Skeletal muscle tissue (tissue), 4 donors: ENCODE measurements around the gene ZCCHC24. TPM values are rescaled to one million over a fixed set of nuclear protein-coding genes. Genes with fewer than 3 reads are reported as not detected.

ENCODE experiments used
- H3K27ac ChIP-seq: one replicate; pipeline ENCODE4 v1.7.0; 2013; ENCODE audit warnings: mild to moderate bottlenecking, low read depth, low read length, inconsistent platforms
- H3K27me3 ChIP-seq, 3 donors: one replicate each; pipeline ENCODE4 v1.7.0; 2013; ENCODE audit warnings: low read length in 3 of 3; ENCODE audit not compliant: control insufficient read depth in 3 of 3, insufficient read depth in 3 of 3
- H3K36me3 ChIP-seq, 3 donors: one replicate each; pipeline ENCODE4 v1.7.0; 2013; ENCODE audit warnings: low read length in 3 of 3; ENCODE audit not compliant: control insufficient read depth in 3 of 3, insufficient read depth in 3 of 3
- H3K4me1 ChIP-seq, 3 donors: one replicate each; pipeline ENCODE4 v1.7.0; 2013; ENCODE audit warnings: low read length in 3 of 3, mild to moderate bottlenecking in 3 of 3; ENCODE audit not compliant: control insufficient read depth in 3 of 3, insufficient read depth in 3 of 3
- H3K4me3 ChIP-seq, 3 donors: one replicate each; pipeline ENCODE4 v1.7.0; 2013; ENCODE audit warnings: low read length in 3 of 3
- H3K9ac ChIP-seq, 3 donors: one replicate each; pipeline ENCODE4 v1.7.0; 2013; ENCODE audit warnings: low read length in 3 of 3, mild to moderate bottlenecking in 3 of 3, moderate library complexity in 2 of 3, low read depth in 1 of 3
- H3K9me3 ChIP-seq, 3 donors: one replicate each; pipeline ENCODE4 v1.7.0; 2013; ENCODE audit warnings: low read length in 3 of 3; ENCODE audit not compliant: control insufficient read depth in 3 of 3
- total RNA-seq: library from RNA; depleted of rRNA; stranded (reverse); fragments of >200 nt; gene quantifications from one replicate; pipeline ENCODE4 v1.2.3, GENCODE V29; 2014
- donor health status: Osteomylitis.

ZCCHC24 gene
- total RNA-seq, 1 donor from 2014 or later, result 20.9 TPM

GRCh38 chr10:79394664-79395063 lies 50.8 kb downstream of the ZCCHC24 start:
- Histone ChIP-seq H3K4me1 (peaks cover 48 to 65% (median 55%) of the 10 kb centered on the region in 3 donors), H3K9ac (no peak overlapping the region), H3K36me3 (peaks cover 10 to 18% (median 11%) of the 10 kb centered on the region in 3 donors), H3K27me3 (no peaks in the 10 kb centered on the region), H3K9me3 (no peaks in the 10 kb centered on the region), H3K27ac (no peak overlapping the region), H3K4me3 (no peak overlapping the region)

GRCh38 chr10:79393924-79394610 lies 51.4 kb downstream of the ZCCHC24 start:
- H3K27ac ChIP-seq, result no peak overlapping the region
- no peak overlapping the region for H3K4me3 ChIP-seq
- no peaks in the 10 kb centered on the region for H3K27me3 ChIP-seq
- no peak overlapping the region for H3K9ac ChIP-seq
- H3K9me3 ChIP-seq, result no peaks in the 10 kb centered on the region
- H3K36me3 ChIP-seq, result peaks cover 10 to 19% (median 13%) of the 10 kb centered on the region in 3 donors
- peaks cover 49 to 60% (median 50%) of the 10 kb centered on the region in 3 donors for H3K4me1 ChIP-seq

- Histone ChIP-seq H3K27ac (no peak overlapping the region), H3K4me3 (no peak overlapping the region), H3K9me3 (no peaks in the 10 kb centered on the region), H3K9ac (no peak overlapping the region), H3K4me1 (peaks cover 42 to 53% (median 53%) of the 10 kb centered on the region in 3 donors), H3K36me3 (peaks cover 17 to 19% (median 18%) of the 10 kb centered on the region in 3 donors), H3K27me3 (no peaks in the 10 kb centered on the region)
Observed at GRCh38 chr10:79393221-79393923, 52.1 kb downstream of the ZCCHC24 start.

- peaks cover 18 to 24% (median 23%) of the 10 kb centered on the region in 3 donors for H3K36me3 ChIP-seq
- peak overlapping the region; percentile 45 for H3K27ac ChIP-seq
- no peaks in the 10 kb centered on the region for H3K27me3 ChIP-seq
- H3K4me3 ChIP-seq, result no peak overlapping the region
- peaks cover 35 to 53% (median 45%) of the 10 kb centered on the region in 3 donors for H3K4me1 ChIP-seq
- no peak overlapping the region for H3K9ac ChIP-seq
- no peaks in the 10 kb centered on the region for H3K9me3 ChIP-seq
Observed at GRCh38 chr10:79392506-79393176, 52.8 kb downstream of the ZCCHC24 start.

- Histone ChIP-seq H3K4me3 (no peak overlapping the region), H3K9me3 (no peaks in the 10 kb centered on the region), H3K27me3 (no peaks in the 10 kb centered on the region), H3K9ac (no peak overlapping the region), H3K4me1 (peaks cover 29 to 53% (median 43%) of the 10 kb centered on the region in 3 donors), H3K36me3 (peaks cover 18 to 29% (median 26%) of the 10 kb centered on the region in 3 donors), H3K27ac (peak overlapping the region; percentile 45)
Observed at GRCh38 chr10:79392020-79392398, 53.4 kb downstream of the ZCCHC24 start.

GRCh38 chr10:79391231-79392019 lies 54.0 kb downstream of the ZCCHC24 start:
- Histone ChIP-seq H3K27me3 (no peaks in the 10 kb centered on the region), H3K36me3 (peaks cover 23 to 35% (median 31%) of the 10 kb centered on the region in 3 donors), H3K9ac (peak overlapping the region in 2 of 3 donors; percentile 24 to 33), H3K27ac (peak overlapping the region; percentile 45), H3K4me3 (no peak overlapping the region), H3K4me1 (peaks cover 24 to 53% (median 37%) of the 10 kb centered on the region in 3 donors), H3K9me3 (no peaks in the 10 kb centered on the region)

- Histone ChIP-seq H3K9ac (no peak overlapping the region), H3K27me3 (no peaks in the 10 kb centered on the region), H3K36me3 (peaks cover 25 to 41% (median 36%) of the 10 kb centered on the region in 3 donors)
Observed at GRCh38 chr10:79390551-79391229, 54.7 kb downstream of the ZCCHC24 start.

GRCh38 chr10:79390057-79390456 lies 55.4 kb downstream of the ZCCHC24 start:
- H3K9me3 ChIP-seq, result no peaks in the 10 kb centered on the region
- H3K27me3 ChIP-seq, result no peaks in the 10 kb centered on the region
- peaks cover 21 to 53% (median 30%) of the 10 kb centered on the region in 3 donors for H3K4me1 ChIP-seq
- H3K4me3 ChIP-seq, result no peak overlapping the region
- no peak overlapping the region for H3K27ac ChIP-seq
- H3K36me3 ChIP-seq, result peaks cover 25 to 47% (median 40%) of the 10 kb centered on the region in 3 donors
- H3K9ac ChIP-seq, result no peak overlapping the region

More at GRCh38 chr10:79390551-79391229, 54.7 kb downstream of the ZCCHC24 start:
- no peaks in the 10 kb centered on the region for H3K9me3 ChIP-seq
- peak overlapping the region; percentile 23 for H3K27ac ChIP-seq
- H3K4me3 ChIP-seq, result no peak overlapping the region
- H3K4me1 ChIP-seq, result peaks cover 21 to 53% (median 30%) of the 10 kb centered on the region in 3 donors
